Stimulated activated CD8-positive, alpha-beta memory T cell treated with anti-CD3 and anti-CD28 coated beads, Interleukin-15, amount 100 ng/mL, for 1 hour (primary cell): Measurements from ENCODE around the gene UNK.
"Not testable (repeated sequence)": the region's sequence is repeated elsewhere in the genome, so short reads cannot be mapped to it uniquely, and the experiment has no call there.

ENCODE experiments used
- DNase-seq: peaks from one replicate; pipeline ENCODE4 v3.0.0-alpha.2; 2020; ENCODE audit warnings: low read depth

The UNK gene

GRCh38 chr17:75754378-75755204, 30.0 kb upstream of the UNK start:
- DNase-seq = no peak

- DNase-seq = no peak
Measured at GRCh38 chr17:75755205-75755901, 29.3 kb upstream of the UNK start.

- no peak for DNase-seq
Measured at GRCh38 chr17:75755990-75756389, 28.6 kb upstream of the UNK start.

- DNase-seq = no peak
Measured at GRCh38 chr17:75756451-75757085, 28.0 kb upstream of the UNK start.

- DNase-seq = no peak
Measured at GRCh38 chr17:75757086-75757681, 27.4 kb upstream of the UNK start.

- DNase-seq = no peak
Measured at GRCh38 chr17:75758131-75758905, 26.3 kb upstream of the UNK start.

GRCh38 chr17:75759457-75759856, 25.1 kb upstream of the UNK start:
- no peak for DNase-seq

GRCh38 chr17:75759978-75760640, 24.5 kb upstream of the UNK start:
- DNase-seq = not testable (repeated sequence)

GRCh38 chr17:75762513-75763268, 21.9 kb upstream of the UNK start:
- DNase-seq = no peak

- DNase-seq = no peak
Measured at GRCh38 chr17:75763269-75763607, 21.4 kb upstream of the UNK start.

GRCh38 chr17:75763613-75764416, 20.8 kb upstream of the UNK start:
- DNase-seq = no peak

- no peak for DNase-seq
Measured at GRCh38 chr17:75764417-75764710, 20.2 kb upstream of the UNK start.

- peak; percentile 32 for DNase-seq
Measured at GRCh38 chr17:75764711-75765421, 19.7 kb upstream of the UNK start, which contains the start of gene GALK1. GALK1 (minus strand) TSS chr17:75765192; CDS start chr17:75765136, 56 bp downstream.

- DNase-seq = no peak
Measured at GRCh38 chr17:75765981-75766380, 18.6 kb upstream of the UNK start.

GRCh38 chr17:75767881-75768280, 16.7 kb upstream of the UNK start:
- no peak for DNase-seq

- no peak for DNase-seq
Measured at GRCh38 chr17:75769536-75769935, 15.1 kb upstream of the UNK start.

GRCh38 chr17:75771334-75772281, 13.0 kb upstream of the UNK start:
- no peak for DNase-seq
